ENCODE results near the gene BLCAP. TPM values are rescaled to one million over a fixed set of nuclear protein-coding genes. Genes with fewer than 3 reads are reported as not detected.

BLCAP gene
- total RNA-seq, 1 donor from 2014 or later, result 111 TPM

GRCh38 chr20:37559312-37560027, 31.8 kb upstream of the BLCAP start:
- Histone ChIP-seq H3K4me2 (ENCODE audit: low read length) (no peak overlapping the region), H4K20me1 (ENCODE audit: insufficient read depth, low read length) (no peaks in the 10 kb centered on the region), H3K4me1 (ENCODE audit: insufficient read depth, low read length) (no peaks in the 10 kb centered on the region), H3K27me3 (ENCODE audit: insufficient read depth, low read length) (peaks cover 14% of the 10 kb centered on the region), H3K27ac (ENCODE audit: low read depth, low read length) (no peak overlapping the region), H3K79me2 (ENCODE audit: insufficient read depth, low read length) (no peaks in the 10 kb centered on the region), H3K9me3 (ENCODE audit: insufficient read depth, low read depth, low read length) (no peaks in the 10 kb centered on the region), H2AFZ (ENCODE audit: low read depth, low read length) (no peak overlapping the region), H3K4me3 (ENCODE audit: insufficient read depth, low read depth, low read length) (no peak overlapping the region), H3K36me3 (ENCODE audit: insufficient read depth, low read length) (no peaks in the 10 kb centered on the region), H3K9ac (ENCODE audit: low read length) (no peak overlapping the region)
- Mint-ChIP-seq H3K9me3 (ENCODE audit: unreplicated experiment) (no peaks in the 10 kb centered on the region), H3K27me3 (ENCODE audit: low read depth, unreplicated experiment) (peaks cover 22% of the 10 kb centered on the region), H3K27ac (ENCODE audit: unreplicated experiment) (no peak overlapping the region), H3K36me3 (ENCODE audit: low read depth, unreplicated experiment) (no peaks in the 10 kb centered on the region), H3K4me3 (ENCODE audit: unreplicated experiment) (no peak overlapping the region), H3K4me1 (ENCODE audit: low read depth, unreplicated experiment) (no peaks in the 10 kb centered on the region)
- DNase-seq (ENCODE audit: low read depth) (no peak), FAIRE-seq (no peak)
- TF ChIP-seq EZH2 (IDR thresholded peaks at IDR 0.05; ENCODE audit: insufficient read depth, low read length), result no peak
- no peak for TF ChIP-seq CTCF (IDR thresholded peaks at IDR 0.05; ENCODE audit: insufficient read depth, low read depth, low read length)

- peaks cover 16% of the 10 kb centered on the region for H3K27me3 ChIP-seq (ENCODE audit: insufficient read depth, low read length)
- Mint-ChIP-seq H3K4me3 (ENCODE audit: unreplicated experiment) (no peak overlapping the region), H3K27ac (ENCODE audit: unreplicated experiment) (no peak overlapping the region), H3K27me3 (ENCODE audit: low read depth, unreplicated experiment) (peaks cover 22% of the 10 kb centered on the region), H3K36me3 (ENCODE audit: low read depth, unreplicated experiment) (no peaks in the 10 kb centered on the region), H3K4me1 (ENCODE audit: low read depth, unreplicated experiment) (no peaks in the 10 kb centered on the region), H3K9me3 (ENCODE audit: unreplicated experiment) (no peaks in the 10 kb centered on the region)
- no peaks in the 10 kb centered on the region for H3K36me3 ChIP-seq (ENCODE audit: insufficient read depth, low read length)
- TF ChIP-seq CTCF (IDR thresholded peaks at IDR 0.05; ENCODE audit: insufficient read depth, low read depth, low read length) (no peak), EZH2 (IDR thresholded peaks at IDR 0.05; ENCODE audit: insufficient read depth, low read length) (no peak)
- no peaks in the 10 kb centered on the region for H3K79me2 ChIP-seq (ENCODE audit: insufficient read depth, low read length)
- H3K4me2 ChIP-seq (ENCODE audit: low read length), result no peak overlapping the region
- DNase-seq (ENCODE audit: low read depth) (no peak), FAIRE-seq (no peak)
- no peaks in the 10 kb centered on the region for H3K4me1 ChIP-seq (ENCODE audit: insufficient read depth, low read length)
- H2AFZ ChIP-seq (ENCODE audit: low read depth, low read length), result no peak overlapping the region
- no peak overlapping the region for H3K9ac ChIP-seq (ENCODE audit: low read length)
- no peak overlapping the region for H3K4me3 ChIP-seq (ENCODE audit: insufficient read depth, low read depth, low read length)
- H4K20me1 ChIP-seq (ENCODE audit: insufficient read depth, low read length), result no peaks in the 10 kb centered on the region
- H3K27ac ChIP-seq (ENCODE audit: low read depth, low read length), result no peak overlapping the region
- H3K9me3 ChIP-seq (ENCODE audit: insufficient read depth, low read depth, low read length), result no peaks in the 10 kb centered on the region
These were observed 31.1 kb upstream of the BLCAP start for GRCh38 chr20:37558779-37559178.

- H3K36me3 Mint-ChIP-seq (ENCODE audit: low read depth, unreplicated experiment), result no peaks in the 10 kb centered on the region
- no peak for FAIRE-seq
- H3K9me3 Mint-ChIP-seq (ENCODE audit: unreplicated experiment), result no peaks in the 10 kb centered on the region
These were observed 30.6 kb upstream of the BLCAP start for GRCh38 chr20:37558306-37558705.

More at GRCh38 chr20:37558306-37558705, 30.6 kb upstream of the BLCAP start:
- no peaks in the 10 kb centered on the region for H3K79me2 ChIP-seq (ENCODE audit: insufficient read depth, low read length)
- H3K9me3 ChIP-seq (ENCODE audit: insufficient read depth, low read depth, low read length), result no peaks in the 10 kb centered on the region
- H3K4me1 ChIP-seq (ENCODE audit: insufficient read depth, low read length), result no peaks in the 10 kb centered on the region
- H3K27ac Mint-ChIP-seq (ENCODE audit: unreplicated experiment), result no peak overlapping the region
- no peak overlapping the region for H3K4me3 Mint-ChIP-seq (ENCODE audit: unreplicated experiment)
- peaks cover 18% of the 10 kb centered on the region for H3K27me3 Mint-ChIP-seq (ENCODE audit: low read depth, unreplicated experiment)
- peaks cover 12% of the 10 kb centered on the region for H3K27me3 ChIP-seq (ENCODE audit: insufficient read depth, low read length)
- H3K9ac ChIP-seq (ENCODE audit: low read length), result no peak overlapping the region
- H3K4me1 Mint-ChIP-seq (ENCODE audit: low read depth, unreplicated experiment), result no peaks in the 10 kb centered on the region
- no peak overlapping the region for H3K4me2 ChIP-seq (ENCODE audit: low read length)
- H3K4me3 ChIP-seq (ENCODE audit: insufficient read depth, low read depth, low read length), result no peak overlapping the region
- H3K27ac ChIP-seq (ENCODE audit: low read depth, low read length), result no peak overlapping the region
- DNase-seq (ENCODE audit: low read depth), result no peak
- H4K20me1 ChIP-seq (ENCODE audit: insufficient read depth, low read length), result no peaks in the 10 kb centered on the region
- no peaks in the 10 kb centered on the region for H3K36me3 ChIP-seq (ENCODE audit: insufficient read depth, low read length)
- no peak for TF ChIP-seq CTCF (IDR thresholded peaks at IDR 0.05; ENCODE audit: insufficient read depth, low read depth, low read length)
- no peak for TF ChIP-seq EZH2 (IDR thresholded peaks at IDR 0.05; ENCODE audit: insufficient read depth, low read length)
- H2AFZ ChIP-seq (ENCODE audit: low read depth, low read length), result no peak overlapping the region

Data from astrocyte (in vitro differentiated cells and primary cell).